Natural killer cell (primary cell): Measurements from ENCODE around the gene TBC1D22A. TPM values are rescaled to one million over a fixed set of nuclear protein-coding genes. Genes with fewer than 3 reads are reported as not detected.
A peak's percentile ranks its signal among the peaks of the same experiment; 100 is the strongest.

Experiments used
- ATAC-seq, 3 donors: fragments of 150-1000 bp in 2 of 3; fragments of 200-7000 bp in 1 of 3; cut with Tn5 transposase; 1 replicate in 1 of 3; 2 replicates in 2 of 3; pipeline ENCODE4 v1.10.0; 2021; ENCODE audit warnings: mild to moderate bottlenecking in 2 of 3, moderate library complexity in 2 of 3
- DNase-seq, 2 donors: peaks; one replicate each; pipeline versions ENCODE4 v3.0.0 to v3.0.0-alpha.2; 2013 to 2021; ENCODE audit warnings: mixed read lengths in 1 of 2
- H3K27ac ChIP-seq: one replicate; pipeline ENCODE4 v1.5.1; 2013; ENCODE audit warnings: mild to moderate bottlenecking, low read length
- H3K27me3 ChIP-seq: one replicate; pipeline ENCODE4 v1.6.1; 2013; ENCODE audit warnings: low read length; ENCODE audit not compliant: control insufficient read depth, insufficient read depth
- H3K36me3 ChIP-seq: one replicate; pipeline ENCODE4 v1.6.1; 2013; ENCODE audit warnings: low read length; ENCODE audit not compliant: control insufficient read depth, insufficient read depth
- H3K4me1 ChIP-seq: one replicate; pipeline ENCODE4 v1.6.1; 2013; ENCODE audit warnings: low read length; ENCODE audit not compliant: control insufficient read depth, insufficient read depth
- H3K4me3 ChIP-seq: one replicate; pipeline ENCODE4 v1.5.1; 2013; ENCODE audit warnings: low read length
- H3K9me3 ChIP-seq: one replicate; pipeline ENCODE4 v1.6.1; 2013; ENCODE audit warnings: low read length; ENCODE audit not compliant: control insufficient read depth, insufficient read depth
- H3K27ac Mint-ChIP-seq, 2 donors: one replicate each; pipeline ENCODE4 v1.8.0; 2022; ENCODE audit warnings: mild to moderate bottlenecking in 2 of 2, mixed read lengths in 2 of 2, moderate library complexity in 1 of 2
- H3K27me3 Mint-ChIP-seq, 2 donors: one replicate each; pipeline ENCODE4 v1.8.0; 2022; ENCODE audit warnings: low read depth in 2 of 2, mixed read lengths in 2 of 2
- H3K36me3 Mint-ChIP-seq: one replicate; pipeline ENCODE4 v1.8.0; 2022; ENCODE audit warnings: mixed read lengths
- H3K4me1 Mint-ChIP-seq, 2 donors: one replicate each; pipeline ENCODE4 v1.8.0; 2022; ENCODE audit warnings: mixed read lengths in 2 of 2
- H3K4me3 Mint-ChIP-seq: one replicate; pipeline ENCODE4 v1.8.0; 2022; ENCODE audit warnings: mild to moderate bottlenecking, moderate library complexity, mixed read lengths
- H3K9me3 Mint-ChIP-seq, 2 donors: one replicate each; pipeline ENCODE4 v1.8.0; 2022; ENCODE audit warnings: mixed read lengths in 2 of 2
- WGBS: methylation state at CpG from one replicate; pipeline ENCODE4 v1.1.7; 2013; ENCODE audit warnings: missing lambda C conversion rate; ENCODE audit not compliant: insufficient coverage; 5-methylcytosine and 5-hydroxymethylcytosine counted together
- intact Hi-C: fragments of 100-400 bp; cut with micrococcal nuclease; formaldehyde crosslinking; loops from one replicate; pipeline ENCODE4 v1.14.2; 2022
- total RNA-seq, 4 donors: library from RNA; stranded (reverse); fragments of 120-200 nt in 1 of 4; gene quantifications; one replicate each; pipeline versions ENCODE4 v1.2.3 to v1.2.4, GENCODE V29; 2013 to 2022
- TF ChIP-seq, protein P1 (sequence below): fragments of 200-600 bp; IDR thresholded peaks from one replicate; pipeline ENCODE4 v1.8.0; 2022; ENCODE audit warnings: antibody characterized with exemption

The TBC1D22A gene
- total RNA-seq, 3 donors from 2014 or later (not counting 1 experiment from before 2014, with no cell fraction given), result 47.4 to 53.7 (median 53.2) TPM

DNA sequence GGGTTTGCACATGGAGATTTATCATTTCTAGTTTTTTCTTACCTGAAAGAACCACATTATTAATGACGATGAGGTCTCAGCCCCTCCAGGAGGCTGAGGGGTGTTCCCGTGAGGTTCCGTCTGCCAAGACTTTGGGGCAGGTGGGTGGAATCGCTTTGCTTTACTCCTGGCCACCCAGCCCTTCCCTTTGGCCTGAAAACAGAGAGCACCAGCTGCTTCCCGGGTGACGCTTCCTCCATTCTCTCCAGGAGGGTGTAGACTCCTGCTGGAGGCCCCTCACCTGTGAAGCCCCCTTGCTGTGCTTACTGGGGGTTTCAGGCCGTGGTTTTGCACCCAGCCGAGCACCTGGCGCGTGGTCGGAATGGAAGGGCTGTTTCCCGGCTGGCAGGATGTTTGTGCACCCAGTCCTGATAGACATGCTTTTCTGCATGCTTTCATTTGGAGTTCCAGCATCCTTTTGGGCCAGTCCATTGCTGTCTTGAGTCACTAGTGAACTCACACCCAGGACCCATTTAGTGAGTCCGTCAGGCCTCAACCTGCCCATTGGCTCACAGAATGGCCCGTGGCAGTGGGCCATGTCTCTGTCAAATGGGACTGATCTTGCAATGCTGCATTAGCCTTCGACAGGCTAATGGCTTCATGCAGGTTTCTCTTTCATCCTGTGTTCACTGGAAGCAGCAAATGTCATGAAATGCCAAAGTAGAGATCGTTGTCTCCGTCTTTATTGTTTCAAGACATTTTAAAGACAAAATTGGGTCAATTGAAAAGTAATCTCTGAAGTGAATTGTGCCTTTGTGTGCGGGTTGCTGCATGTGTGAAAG is 360.8 kb downstream of the TBC1D22A start:
- intact Hi-C loops, result no loop called here
- H3K27me3 Mint-ChIP-seq, result no peaks in the 10 kb centered on the region
- peak overlapping the region in 1 of 2 donors; percentile 33 for H3K27ac Mint-ChIP-seq
- H3K4me3 Mint-ChIP-seq, result no peak overlapping the region
- H3K9me3 ChIP-seq, result no peaks in the 10 kb centered on the region
- no peaks in the 10 kb centered on the region for H3K4me1 ChIP-seq
- H3K4me3 ChIP-seq, result no peak overlapping the region
- H3K4me1 Mint-ChIP-seq, result peaks cover 10 to 16% of the 10 kb centered on the region in 2 donors
- H3K27me3 ChIP-seq, result no peaks in the 10 kb centered on the region
- no peak overlapping the region for H3K27ac ChIP-seq
- TF ChIP-seq, protein P1, sequence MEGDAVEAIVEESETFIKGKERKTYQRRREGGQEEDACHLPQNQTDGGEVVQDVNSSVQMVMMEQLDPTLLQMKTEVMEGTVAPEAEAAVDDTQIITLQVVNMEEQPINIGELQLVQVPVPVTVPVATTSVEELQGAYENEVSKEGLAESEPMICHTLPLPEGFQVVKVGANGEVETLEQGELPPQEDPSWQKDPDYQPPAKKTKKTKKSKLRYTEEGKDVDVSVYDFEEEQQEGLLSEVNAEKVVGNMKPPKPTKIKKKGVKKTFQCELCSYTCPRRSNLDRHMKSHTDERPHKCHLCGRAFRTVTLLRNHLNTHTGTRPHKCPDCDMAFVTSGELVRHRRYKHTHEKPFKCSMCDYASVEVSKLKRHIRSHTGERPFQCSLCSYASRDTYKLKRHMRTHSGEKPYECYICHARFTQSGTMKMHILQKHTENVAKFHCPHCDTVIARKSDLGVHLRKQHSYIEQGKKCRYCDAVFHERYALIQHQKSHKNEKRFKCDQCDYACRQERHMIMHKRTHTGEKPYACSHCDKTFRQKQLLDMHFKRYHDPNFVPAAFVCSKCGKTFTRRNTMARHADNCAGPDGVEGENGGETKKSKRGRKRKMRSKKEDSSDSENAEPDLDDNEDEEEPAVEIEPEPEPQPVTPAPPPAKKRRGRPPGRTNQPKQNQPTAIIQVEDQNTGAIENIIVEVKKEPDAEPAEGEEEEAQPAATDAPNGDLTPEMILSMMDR, result no peak
- no peaks in the 10 kb centered on the region for H3K36me3 Mint-ChIP-seq
- no peak for ATAC-seq
- DNase-seq, result no peak
- no peaks in the 10 kb centered on the region for H3K36me3 ChIP-seq
- H3K9me3 Mint-ChIP-seq, result no peaks in the 10 kb centered on the region
- 86% methylated on average over 18 of the region's 18 CpGs for WGBS

DNA sequence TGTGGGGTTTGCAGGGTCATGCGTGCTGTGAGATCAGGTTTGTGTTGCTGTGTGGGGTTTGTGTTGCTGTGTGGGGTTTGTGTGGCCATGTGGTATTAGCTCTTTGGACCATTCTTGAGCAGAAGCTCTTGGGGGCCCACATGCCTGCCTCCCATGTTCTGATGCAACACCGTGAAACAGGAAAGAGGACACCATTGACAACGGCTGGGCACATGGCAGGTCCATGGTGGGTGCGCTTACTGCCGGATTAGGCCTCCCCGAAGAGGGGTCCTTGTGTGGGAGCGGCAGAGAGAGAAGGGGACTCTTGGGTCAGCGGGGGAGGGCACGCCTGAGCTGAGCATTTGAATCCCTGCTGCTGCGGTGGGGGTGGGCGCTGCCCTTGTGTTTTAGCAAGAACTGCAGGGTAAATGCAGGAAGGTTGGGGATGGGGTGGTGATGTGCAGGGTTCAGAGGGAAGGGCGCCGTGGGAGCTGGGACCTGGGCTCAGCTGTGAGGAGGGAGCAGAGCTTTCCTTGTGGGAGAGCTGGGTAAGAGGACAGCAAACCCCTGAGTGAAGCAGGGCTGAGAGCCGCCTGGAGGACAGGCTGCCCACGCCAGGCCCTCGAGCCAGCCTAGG is 361.5 kb downstream of the TBC1D22A start:
- Histone ChIP-seq H3K27me3 (no peaks in the 10 kb centered on the region), H3K27ac (no peak overlapping the region), H3K4me3 (no peak overlapping the region), H3K36me3 (no peaks in the 10 kb centered on the region), H3K9me3 (no peaks in the 10 kb centered on the region), H3K4me1 (no peaks in the 10 kb centered on the region)
- Mint-ChIP-seq H3K9me3 (no peaks in the 10 kb centered on the region), H3K4me1 (peaks cover 10 to 16% of the 10 kb centered on the region in 2 donors), H3K4me3 (no peak overlapping the region), H3K27me3 (no peaks in the 10 kb centered on the region), H3K27ac (peak overlapping the region in 1 of 2 donors; percentile 33), H3K36me3 (no peaks in the 10 kb centered on the region)
- WGBS, result 98% methylated on average over 16 of the region's 16 CpGs
- DNase-seq (no peak), ATAC-seq (no peak)
- intact Hi-C loops, result no loop called here
- TF ChIP-seq, protein P1, result no peak

DNA sequence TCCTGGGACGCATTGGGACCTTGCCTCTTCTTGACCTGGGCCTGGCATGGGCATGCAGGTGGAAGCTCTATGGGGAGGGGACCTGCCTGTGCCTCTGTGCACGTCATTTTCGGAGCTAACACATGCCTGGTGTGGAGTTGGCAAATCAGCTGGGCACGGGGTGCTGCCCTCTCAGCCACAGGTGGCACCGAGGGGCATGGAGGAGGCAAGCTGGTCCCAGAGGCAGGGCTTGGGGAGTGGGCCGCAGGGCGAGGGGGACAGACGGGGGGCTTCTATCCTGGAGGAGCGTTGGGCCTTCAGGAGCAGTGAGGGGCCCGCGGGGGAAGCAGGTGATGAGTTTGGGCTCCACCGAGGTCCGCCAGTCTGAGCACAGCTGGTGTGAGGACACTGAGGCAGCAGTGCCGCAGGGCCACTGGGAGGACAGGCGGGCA is 362.0 kb downstream of the TBC1D22A start:
- H3K9me3 ChIP-seq, result no peaks in the 10 kb centered on the region
- Mint-ChIP-seq H3K36me3 (no peaks in the 10 kb centered on the region), H3K4me3 (no peak overlapping the region), H3K27ac (peak overlapping the region in 1 of 2 donors; percentile 33), H3K9me3 (no peaks in the 10 kb centered on the region), H3K4me1 (peaks cover 10 to 16% of the 10 kb centered on the region in 2 donors), H3K27me3 (no peaks in the 10 kb centered on the region)
- no peak overlapping the region for H3K27ac ChIP-seq
- H3K27me3 ChIP-seq, result no peaks in the 10 kb centered on the region
- 95% methylated on average over 15 of the region's 15 CpGs for WGBS
- H3K36me3 ChIP-seq, result no peaks in the 10 kb centered on the region
- no peak for ATAC-seq
- intact Hi-C loops, result no loop called here
- H3K4me1 ChIP-seq, result no peaks in the 10 kb centered on the region
- TF ChIP-seq, protein P1, result no peak
- no peak overlapping the region for H3K4me3 ChIP-seq
- DNase-seq, result no peak
